ENCODE results near the gene LSM14A. TPM values are rescaled to one million over a fixed set of nuclear protein-coding genes. Genes with fewer than 3 reads are reported as not detected.

Gene LSM14A
- total and polyA plus RNA-seq, 2 of the 13 experiments (the other 11 are each of a cell fraction or from before 2014, with no cell fraction given), result 77.0 to 83.6 TPM

DNA sequence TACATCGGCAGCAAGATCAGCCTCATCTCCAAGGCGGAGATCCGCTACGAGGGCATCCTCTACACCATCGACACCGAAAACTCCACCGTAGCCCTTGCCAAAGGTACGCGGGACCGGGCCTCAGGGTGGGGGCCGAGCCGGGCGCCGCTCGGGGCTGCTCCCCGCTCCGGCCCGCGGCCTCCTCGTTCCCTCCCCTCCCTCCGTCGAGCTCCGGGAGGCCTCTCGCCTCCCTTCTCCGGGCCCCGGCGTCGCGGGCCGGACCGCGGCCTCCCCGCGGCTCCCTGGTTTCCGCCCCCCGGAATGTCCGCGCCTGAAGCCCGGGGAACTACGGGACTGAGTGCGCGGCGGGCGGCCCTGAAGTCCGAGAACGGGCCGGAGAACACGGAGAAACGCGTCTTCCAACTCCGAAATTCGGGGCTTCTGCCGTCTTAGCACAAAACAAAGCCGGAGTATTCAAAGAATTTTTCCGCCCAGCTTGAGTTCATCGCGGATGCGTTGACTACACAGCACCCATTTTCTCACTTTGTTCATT lies 423 bp downstream of the LSM14A start (continued):
- TF ChIP-seq ZNF687 (CRISPR knock-in tag; IDR thresholded peaks at IDR 0.05) (peak; percentile 58; the same call in 1 of the 2 replicates), ZNF142 (CRISPR knock-in tag; IDR thresholded peaks at IDR 0.05) (peak; percentile 21), KAT8 (CRISPR knock-in tag; IDR thresholded peaks at IDR 0.05) (no peak), ZNF34 (CRISPR knock-in tag; IDR thresholded peaks at IDR 0.05; ENCODE audit: borderline replicate concordance) (no peak), ZMYM3 (CRISPR knock-in tag; IDR thresholded peaks at IDR 0.05) (no peak), ZEB1 (IDR thresholded peaks at IDR 0.05; ENCODE audit: insufficient replicate concordance, low read depth) (no peak), ETV5 (CRISPR knock-in tag; IDR thresholded peaks at IDR 0.05; ENCODE audit: borderline replicate concordance) (no peak), TFE3 (CRISPR knock-in tag; IDR thresholded peaks at IDR 0.05) (no peak), ZNF816 (CRISPR knock-in tag; IDR thresholded peaks at IDR 0.05; ENCODE audit: borderline replicate concordance) (no peak), RFX5 (IDR thresholded peaks at IDR 0.05; ENCODE audit: low read depth, low read length) (no peak)
- TF ChIP-seq, protein P1, sequence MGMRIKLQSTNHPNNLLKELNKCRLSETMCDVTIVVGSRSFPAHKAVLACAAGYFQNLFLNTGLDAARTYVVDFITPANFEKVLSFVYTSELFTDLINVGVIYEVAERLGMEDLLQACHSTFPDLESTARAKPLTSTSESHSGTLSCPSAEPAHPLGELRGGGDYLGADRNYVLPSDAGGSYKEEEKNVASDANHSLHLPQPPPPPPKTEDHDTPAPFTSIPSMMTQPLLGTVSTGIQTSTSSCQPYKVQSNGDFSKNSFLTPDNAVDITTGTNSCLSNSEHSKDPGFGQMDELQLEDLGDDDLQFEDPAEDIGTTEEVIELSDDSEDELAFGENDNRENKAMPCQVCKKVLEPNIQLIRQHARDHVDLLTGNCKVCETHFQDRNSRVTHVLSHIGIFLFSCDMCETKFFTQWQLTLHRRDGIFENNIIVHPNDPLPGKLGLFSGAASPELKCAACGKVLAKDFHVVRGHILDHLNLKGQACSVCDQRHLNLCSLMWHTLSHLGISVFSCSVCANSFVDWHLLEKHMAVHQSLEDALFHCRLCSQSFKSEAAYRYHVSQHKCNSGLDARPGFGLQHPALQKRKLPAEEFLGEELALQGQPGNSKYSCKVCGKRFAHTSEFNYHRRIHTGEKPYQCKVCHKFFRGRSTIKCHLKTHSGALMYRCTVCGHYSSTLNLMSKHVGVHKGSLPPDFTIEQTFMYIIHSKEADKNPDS (CRISPR knock-in tag; IDR thresholded peaks at IDR 0.05), result no peak
- TF ChIP-seq, protein P2, sequence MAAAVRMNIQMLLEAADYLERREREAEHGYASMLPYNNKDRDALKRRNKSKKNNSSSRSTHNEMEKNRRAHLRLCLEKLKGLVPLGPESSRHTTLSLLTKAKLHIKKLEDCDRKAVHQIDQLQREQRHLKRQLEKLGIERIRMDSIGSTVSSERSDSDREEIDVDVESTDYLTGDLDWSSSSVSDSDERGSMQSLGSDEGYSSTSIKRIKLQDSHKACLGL (CRISPR knock-in tag; IDR thresholded peaks at IDR 0.05), result peak; percentile 49; the same call in 1 of the 2 replicates
